ENCODE measurements around the gene UBE2R2. TPM values are rescaled to one million over a fixed set of nuclear protein-coding genes. Genes with fewer than 3 reads are reported as not detected.

UBE2R2 gene
- total RNA-seq, 2 experiments from 2014 or later, result 46.7 to 47.4 TPM

GRCh38 chr9:33923998-33924701 lies 107.2 kb downstream of the UBE2R2 start:
- Mint-ChIP-seq H3K4me3 (no peak overlapping the region), H3K9me3 (no peaks in the 10 kb centered on the region), H3K4me1 (ENCODE audit: low read depth) (no peaks in the 10 kb centered on the region), H3K27me3 (no peaks in the 10 kb centered on the region), H3K27ac (no peak overlapping the region), H3K36me3 (ENCODE audit: low read depth) (peaks cover 34% of the 10 kb centered on the region)
- intact Hi-C loops (cut with micrococcal nuclease), result no loop called here
- no peak for ATAC-seq
- DNase-seq, result no peak
- ChIA-PET CTCF (interaction anchor here (0.7 to 2.5 kb wide), 6 partner anchors 9 to 300 kb away, joined by 3 to 7 read pairs (median 4); no protein-coding TSS in a partner anchor), POLR2A (interaction anchor here (0.6 to 1.0 kb wide), 2 partner anchors 52 to 110 kb away, joined by 3 read pairs; no protein-coding TSS in a partner anchor)
- no peak for TF ChIP-seq CTCF (IDR thresholded peaks at IDR 0.05)

- no peak overlapping the region for H3K4me3 Mint-ChIP-seq
- H3K27ac Mint-ChIP-seq, result no peak overlapping the region
- intact Hi-C loops (cut with micrococcal nuclease), result no loop called here
- H3K9me3 Mint-ChIP-seq, result no peaks in the 10 kb centered on the region
- no peak for ATAC-seq
- CTCF ChIA-PET, result interaction anchor here (0.7 to 2.5 kb wide), 7 partner anchors 8 to 301 kb away, joined by 3 to 7 read pairs (median 3); no protein-coding TSS in a partner anchor
- no peaks in the 10 kb centered on the region for H3K4me1 Mint-ChIP-seq (ENCODE audit: low read depth)
- H3K36me3 Mint-ChIP-seq (ENCODE audit: low read depth), result peaks cover 32% of the 10 kb centered on the region
- POLR2A ChIA-PET, result interaction anchor here (0.6 to 1.0 kb wide), 2 partner anchors 53 to 111 kb away, joined by 3 read pairs; no protein-coding TSS in a partner anchor
- no peaks in the 10 kb centered on the region for H3K27me3 Mint-ChIP-seq
- peak; percentile 40 for DNase-seq
- TF ChIP-seq CTCF (IDR thresholded peaks at IDR 0.05), result peak; percentile 21
These were observed 108.2 kb downstream of the UBE2R2 start for GRCh38 chr9:33924978-33925797.

GRCh38 chr9:33926746-33927485 lies 110.0 kb downstream of the UBE2R2 start:
- no peaks in the 10 kb centered on the region for H3K9me3 Mint-ChIP-seq
- intact Hi-C loops (cut with micrococcal nuclease), result no loop called here
- ChIA-PET CTCF (interaction anchor here (0.8 to 1.3 kb wide), 2 partner anchors 9 to 273 kb away, joined by 3 read pairs; no protein-coding TSS in a partner anchor), POLR2A (no interaction called here)
- H3K4me3 Mint-ChIP-seq, result no peak overlapping the region
- peak overlapping the region; percentile 28 for H3K27ac Mint-ChIP-seq
- ATAC-seq (no peak), DNase-seq (no peak)
- TF ChIP-seq CTCF (IDR thresholded peaks at IDR 0.05), result no peak
- H3K27me3 Mint-ChIP-seq, result no peaks in the 10 kb centered on the region
- no peaks in the 10 kb centered on the region for H3K4me1 Mint-ChIP-seq (ENCODE audit: low read depth)
- peaks cover 33% of the 10 kb centered on the region for H3K36me3 Mint-ChIP-seq (ENCODE audit: low read depth)

- CTCF ChIA-PET, result no interaction called here
- intact Hi-C loops (cut with micrococcal nuclease), result no loop called here
- no peak for ATAC-seq
- Mint-ChIP-seq H3K27me3 (no peaks in the 10 kb centered on the region), H3K9me3 (no peaks in the 10 kb centered on the region), H3K4me1 (ENCODE audit: low read depth) (no peaks in the 10 kb centered on the region), H3K4me3 (no peak overlapping the region), H3K36me3 (ENCODE audit: low read depth) (peaks cover 37% of the 10 kb centered on the region), H3K27ac (no peak overlapping the region)
- no peak for TF ChIP-seq CTCF (IDR thresholded peaks at IDR 0.05)
- POLR2A ChIA-PET, result interaction anchor here (0.7 kb wide), 1 partner anchor 42 kb away, joined by 3 read pairs; no protein-coding TSS in a partner anchor
- DNase-seq, result no peak
These were observed 110.7 kb downstream of the UBE2R2 start for GRCh38 chr9:33927694-33928093.
